Type B pancreatic cell (in vitro differentiated cells): ENCODE data around the gene VPS72. TPM values are rescaled to one million over a fixed set of nuclear protein-coding genes. Genes with fewer than 3 reads are reported as not detected.
"Not testable (repeated sequence)": the region's sequence is repeated elsewhere in the genome, so short reads cannot be mapped to it uniquely, and the experiment has no call there.

Source experiments
- DNase-seq: peaks from one replicate; pipeline ENCODE4 v3.0.0; 2021; ENCODE audit warnings: mixed read lengths; ENCODE audit not compliant: unreplicated experiment; ENCODE audit errors: extremely low spot score
- H3K27ac Mint-ChIP-seq: 2 replicates; pipeline ENCODE4 v1.8.0; 2021; ENCODE audit warnings: mild to moderate bottlenecking, mixed read lengths
- H3K27me3 Mint-ChIP-seq: 2 replicates; pipeline ENCODE4 v1.8.0; 2021; ENCODE audit warnings: mixed read lengths
- H3K36me3 Mint-ChIP-seq: 2 replicates; pipeline ENCODE4 v1.8.0; 2021; ENCODE audit warnings: mixed read lengths
- H3K4me1 Mint-ChIP-seq: one replicate; pipeline ENCODE4 v1.8.0; 2021; ENCODE audit warnings: mixed read lengths; ENCODE audit not compliant: unreplicated experiment
- H3K4me3 Mint-ChIP-seq: 2 replicates; pipeline ENCODE4 v1.8.0; 2021; ENCODE audit warnings: mild to moderate bottlenecking, mixed read lengths
- H3K9me3 Mint-ChIP-seq: 2 replicates; pipeline ENCODE4 v1.8.0; 2021; ENCODE audit warnings: mixed read lengths
- CTCF ChIP-seq: fragments of 200-600 bp; sonication (generic); conservative IDR thresholded peaks from 2 replicates; pipeline ENCODE4 v1.5.0; 2021; ENCODE audit warnings: antibody characterized with exemption, mild to moderate bottlenecking
- total RNA-seq: library from RNA; stranded (reverse); gene quantifications from 2 replicates; pipeline ENCODE4 v1.2.1, GENCODE V29; 2021; ENCODE audit warnings: low replicate concordance

Gene VPS72
- total RNA-seq, 1 donor from 2014 or later: 95.8 TPM

- TF ChIP-seq CTCF: no peak
- Mint-ChIP-seq H3K27me3 (no peaks in the 10 kb centered on the region), H3K9me3 (no peaks in the 10 kb centered on the region), H3K4me3 (no peak overlapping the region), H3K4me1 (peaks cover under 1% of the 10 kb centered on the region), H3K27ac (no peak overlapping the region), H3K36me3 (peaks cover under 1% of the 10 kb centered on the region)
- no peak for DNase-seq
Measured at GRCh38 chr1:151221616-151222015, 31.6 kb upstream of the VPS72 start.

- Mint-ChIP-seq H3K4me1 (peaks cover 18% of the 10 kb centered on the region), H3K27me3 (no peaks in the 10 kb centered on the region), H3K36me3 (peaks cover 19% of the 10 kb centered on the region), H3K9me3 (no peaks in the 10 kb centered on the region), H3K4me3 (no peak overlapping the region), H3K27ac (peak overlapping the region; percentile 65)
- no peak for DNase-seq
- TF ChIP-seq CTCF: no peak
Measured at GRCh38 chr1:151213560-151213959, 23.6 kb upstream of the VPS72 start.

- Mint-ChIP-seq H3K9me3 (no peaks in the 10 kb centered on the region), H3K4me3 (no peak overlapping the region), H3K27ac (peak overlapping the region; percentile 66), H3K27me3 (no peaks in the 10 kb centered on the region), H3K4me1 (peaks cover 18% of the 10 kb centered on the region), H3K36me3 (peaks cover 19% of the 10 kb centered on the region)
- TF ChIP-seq CTCF: no peak
- DNase-seq: no peak
Measured at GRCh38 chr1:151211972-151212705, 22.1 kb upstream of the VPS72 start.

- H3K27me3 Mint-ChIP-seq: no peaks in the 10 kb centered on the region
- DNase-seq: no peak
- H3K4me1 Mint-ChIP-seq: peaks cover 14% of the 10 kb centered on the region
- no peak for TF ChIP-seq CTCF
- no peaks in the 10 kb centered on the region for H3K9me3 Mint-ChIP-seq
- H3K4me3 Mint-ChIP-seq: no peak overlapping the region
- peaks cover 20% of the 10 kb centered on the region for H3K36me3 Mint-ChIP-seq
- H3K27ac Mint-ChIP-seq: no peak overlapping the region
Measured at GRCh38 chr1:151210830-151211229, 20.8 kb upstream of the VPS72 start.

- not testable (repeated sequence) for H3K4me1 Mint-ChIP-seq, DNase-seq, H3K4me3 Mint-ChIP-seq, H3K27ac Mint-ChIP-seq, H3K9me3 Mint-ChIP-seq, H3K36me3 Mint-ChIP-seq, H3K27me3 Mint-ChIP-seq
Measured at GRCh38 chr1:151205381-151205965, 15.5 kb upstream of the VPS72 start.

- peak overlapping the region; percentile 96 for H3K4me3 Mint-ChIP-seq
- no peak for DNase-seq
- H3K27ac Mint-ChIP-seq: peak overlapping the region; percentile 100
- H3K9me3 Mint-ChIP-seq: no peaks in the 10 kb centered on the region
- TF ChIP-seq CTCF: no peak
- H3K4me1 Mint-ChIP-seq: peaks cover 22% of the 10 kb centered on the region
- H3K27me3 Mint-ChIP-seq: no peaks in the 10 kb centered on the region
- H3K36me3 Mint-ChIP-seq: peaks cover 8% of the 10 kb centered on the region
Measured at GRCh38 chr1:151199873-151200581, 10.0 kb upstream of the VPS72 start.
